GM23338 (cell line): Measurements from ENCODE around the gene CRTC1. TPM values are rescaled to one million over a fixed set of nuclear protein-coding genes. Genes with fewer than 3 reads are reported as not detected.
A peak's percentile ranks its signal among the peaks of the same experiment; 100 is the strongest.

ENCODE experiments used
- ATAC-seq: fragments of 200-7000 bp; cut with Tn5 transposase; 3 replicates; pipeline ENCODE4 v1.9.1; 2020
- DNase-seq: peaks from one replicate; pipeline ENCODE4 v3.0.0-alpha.2; 2015; ENCODE audit warnings: low spot score
- H2AFZ ChIP-seq: fragments of 200-600 bp; sonication (generic); 2 replicates; pipeline ENCODE4 v1.8.0; 2016; ENCODE audit warnings: antibody characterized with exemption, mild to moderate bottlenecking, moderate library complexity
- H3F3A ChIP-seq: fragments of 200-600 bp; sonication (generic); replicated peaks from 2 replicates; pipeline ENCODE4 v1.8.0; 2017; ENCODE audit warnings: antibody characterized with exemption, mixed run types, low read depth
- H3K27ac ChIP-seq: fragments of 200-600 bp; sonication (generic); 2 replicates; pipeline ENCODE4 v1.6.1; 2016; ENCODE audit warnings: low read depth
- H3K27me3 ChIP-seq: fragments of 200-600 bp; sonication (generic); 2 replicates; pipeline ENCODE4 v1.8.0; 2016; ENCODE audit warnings: mild to moderate bottlenecking, mixed run types, moderate library complexity; ENCODE audit not compliant: insufficient read depth
- H3K36me3 ChIP-seq: fragments of 200-600 bp; sonication (generic); 2 replicates; pipeline ENCODE4 v1.8.0; 2016; ENCODE audit warnings: mild to moderate bottlenecking; ENCODE audit not compliant: insufficient read depth
- H3K4me1 ChIP-seq: fragments of 200-600 bp; sonication (generic); 2 replicates; pipeline ENCODE4 v1.8.0; 2016; ENCODE audit warnings: mild to moderate bottlenecking, moderate library complexity; ENCODE audit not compliant: insufficient read depth
- H3K4me2 ChIP-seq: fragments of 200-600 bp; sonication (generic); 2 replicates; pipeline ENCODE4 v1.7.1; 2017; ENCODE audit warnings: mixed run types
- H3K4me3 ChIP-seq: fragments of 200-600 bp; sonication (generic); 2 replicates; pipeline ENCODE4 v1.6.1; 2016; ENCODE audit warnings: mixed run types
- H3K79me2 ChIP-seq: fragments of 200-600 bp; sonication (generic); replicated peaks from 2 replicates; pipeline ENCODE4 v1.8.0; 2017; ENCODE audit warnings: mild to moderate bottlenecking; ENCODE audit not compliant: insufficient read depth
- H3K9me2 ChIP-seq: fragments of 200-600 bp; sonication (generic); 2 replicates; pipeline ENCODE4 v1.8.0; 2017; ENCODE audit not compliant: insufficient read depth
- H4K20me1 ChIP-seq: fragments of 200-600 bp; sonication (generic); replicated peaks from 2 replicates; pipeline ENCODE4 v1.8.0; 2017; ENCODE audit warnings: mild to moderate bottlenecking; ENCODE audit not compliant: insufficient read depth
- H3K27ac Mint-ChIP-seq: 2 replicates; pipeline ENCODE4 v1.8.0; 2020; ENCODE audit warnings: inconsistent platforms, mild to moderate bottlenecking, moderate library complexity, mixed read lengths
- H3K27me3 Mint-ChIP-seq: 3 replicates; pipeline ENCODE4 v1.8.0; 2022; ENCODE audit warnings: low read depth, mild to moderate bottlenecking, moderate library complexity, mixed read lengths, inconsistent platforms; ENCODE audit not compliant: insufficient read depth, poor library complexity
- H3K36me3 Mint-ChIP-seq: 3 replicates; pipeline ENCODE4 v1.8.0; 2021; ENCODE audit warnings: low read depth, mild to moderate bottlenecking, inconsistent platforms, moderate library complexity, mixed read lengths
- H3K4me1 Mint-ChIP-seq: 3 replicates; pipeline ENCODE4 v1.8.0; 2020; ENCODE audit warnings: mild to moderate bottlenecking, inconsistent platforms, mixed read lengths
- H3K4me3 Mint-ChIP-seq: 3 replicates; pipeline ENCODE4 v1.8.0; 2021; ENCODE audit warnings: moderate library complexity, mild to moderate bottlenecking, inconsistent platforms, mixed read lengths
- H3K9me3 Mint-ChIP-seq: 3 replicates; pipeline ENCODE4 v1.8.0; 2020; ENCODE audit warnings: moderate library complexity, mild to moderate bottlenecking, inconsistent platforms, mixed read lengths
- CTCF ChIP-seq, 2 experiments: fragments of 200-600 bp in 1 of 2; sonication (generic) in 1 of 2; conservative IDR thresholded peaks; 2 replicates each; pipeline versions ENCODE4 v1.5.1 to v1.6.1; 2016 to 2017; ENCODE audit warnings: antibody characterized with exemption in 2 of 2, low read depth in 2 of 2, mild to moderate bottlenecking in 2 of 2, moderate library complexity in 1 of 2
- EZH2 ChIP-seq: fragments of 200-600 bp; sonication (generic); IDR thresholded peaks from one replicate; pipeline ENCODE4 v1.8.0; 2017; ENCODE audit warnings: antibody characterized with exemption, mild to moderate bottlenecking, low read depth; ENCODE audit not compliant: unreplicated experiment
- JUNB ChIP-seq: IDR thresholded peaks from one replicate; pipeline ENCODE4 v1.6.1; 2016; ENCODE audit warnings: antibody characterized with exemption; ENCODE audit not compliant: unreplicated experiment
- NANOG ChIP-seq: IDR thresholded peaks from 2 replicates; pipeline ENCODE4 v1.6.1; 2016; ENCODE audit warnings: antibody characterized with exemption, borderline replicate concordance
- POLR2AphosphoS5 ChIP-seq: IDR thresholded peaks from 2 replicates; pipeline ENCODE4 v1.6.1; 2016; ENCODE audit warnings: antibody characterized with exemption, low read depth
- REST ChIP-seq: IDR thresholded peaks from one replicate; pipeline ENCODE4 v1.6.1; 2018; ENCODE audit warnings: antibody characterized with exemption; ENCODE audit not compliant: unreplicated experiment
- STAT1 ChIP-seq: IDR thresholded peaks from one replicate; pipeline ENCODE4 v1.6.1; 2016; ENCODE audit warnings: antibody characterized with exemption; ENCODE audit not compliant: unreplicated experiment
- ZNF114 ChIP-seq: fragments of 250-450 bp; sonication (Bioruptor Pico); IDR thresholded peaks from 2 replicates; pipeline ENCODE4 v1.5.0; 2020; ENCODE audit warnings: mild to moderate bottlenecking, moderate library complexity
- ZNF462 ChIP-seq: fragments of 250-450 bp; sonication (Bioruptor Pico); IDR thresholded peaks from 2 replicates; pipeline ENCODE4 v1.5.0; 2020; ENCODE audit warnings: mild to moderate bottlenecking, moderate library complexity
- polyA plus RNA-seq: library from polyadenylated mRNA; unstranded; fragments of >200 nt; fragmentation: Nextera tagmentation; extraction: Ambion mirVana; gene quantifications from 2 replicates; pipeline ENCODE4 v1.2.1, GENCODE V29; 2016
- total RNA-seq: library from RNA; depleted of rRNA; stranded (reverse); fragments of >200 nt; shearing (Covaris generic); gene quantifications from 2 replicates; pipeline ENCODE4 v1.2.3, GENCODE V29; 2014

Gene CRTC1
- total and polyA plus RNA-seq, 2 experiments from 2014 or later = 5.4 to 8.4 TPM

GRCh38 chr19:18670312-18670711, 13.2 kb upstream of the CRTC1 start (continued):
- TF ChIP-seq ZNF462 (CRISPR knock-in tag) (no peak), JUNB (no peak)

- Histone ChIP-seq H3K4me1 (no peaks in the 10 kb centered on the region; the same call in 1 of the 2 replicates), H2AFZ (no peak overlapping the region), H4K20me1 (no peaks in the 10 kb centered on the region), H3K27me3 (no peaks in the 10 kb centered on the region), H3K27ac (peak overlapping the region; percentile 84; the same call in 1 of the 2 replicates), H3K9me2 (no peaks in the 10 kb centered on the region), H3K36me3 (no peaks in the 10 kb centered on the region), H3K79me2 (no peaks in the 10 kb centered on the region), H3K4me2 (no peak overlapping the region), H3K4me3 (no peak overlapping the region), H3F3A (peaks cover 13% of the 10 kb centered on the region)
- Mint-ChIP-seq H3K4me1 (peaks cover 9% of the 10 kb centered on the region), H3K9me3 (no peaks in the 10 kb centered on the region), H3K36me3 (peaks cover 10% of the 10 kb centered on the region; the same call in 2 of the 3 replicates), H3K4me3 (no peak overlapping the region), H3K27ac (no peak overlapping the region), H3K27me3 (peaks cover 10% of the 10 kb centered on the region)
- ATAC-seq (no peak), DNase-seq (no peak)
- no peak for TF ChIP-seq CTCF (conservative IDR thresholded peaks at IDR 0.05; ENCODE audit: low read depth in 2 of 2)
- TF ChIP-seq STAT1 = no peak
- TF ChIP-seq NANOG = no peak
- no peak for TF ChIP-seq REST
- no peak for TF ChIP-seq EZH2
- TF ChIP-seq ZNF114 = no peak
- no peak for TF ChIP-seq POLR2AphosphoS5
Measured at GRCh38 chr19:18671303-18672043, 12.0 kb upstream of the CRTC1 start.
